Measurements from ENCODE around the gene ARHGEF1.

ARHGEF1 gene

DNA sequence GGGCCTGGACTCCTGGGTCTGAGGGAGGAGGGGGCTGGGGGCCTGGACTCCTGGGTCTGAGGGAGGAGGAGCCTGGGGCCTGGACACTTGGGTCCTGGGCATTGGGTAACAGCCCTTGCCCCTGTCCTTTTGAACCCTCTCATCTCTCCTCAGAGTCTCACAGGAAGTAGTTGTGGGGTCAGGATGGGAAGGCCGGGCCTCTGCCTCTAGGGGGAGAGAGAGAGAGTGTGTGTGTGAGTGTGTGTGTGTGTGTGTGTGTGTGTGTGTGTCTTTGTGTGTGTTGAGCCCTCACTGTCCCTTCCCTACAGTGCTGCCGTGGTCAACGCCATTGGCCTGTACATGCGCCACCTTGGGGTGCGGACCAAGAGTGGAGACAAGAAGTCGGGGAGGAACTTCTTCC is 10.9 kb downstream of the ARHGEF1 start:
- H3K9me3 ChIP-seq (ENCODE audit: control insufficient read depth in 1 of 2, low read length in 2 of 2), result no peaks in the 10 kb centered on the region
- no peak overlapping the region for H3K4me3 ChIP-seq (ENCODE audit: low read depth in 1 of 2, low read length in 2 of 2)
- H3K27ac ChIP-seq (ENCODE audit: low read depth, low read length), result no peak overlapping the region
- H3K4me1 ChIP-seq (ENCODE audit: control insufficient read depth in 1 of 2, insufficient read depth in 2 of 2, low read length in 2 of 2), result no peaks in the 10 kb centered on the region
- no peak overlapping the region for H3K9ac ChIP-seq (ENCODE audit: low read depth in 1 of 2, low read length in 2 of 2)
- peaks cover 40 to 68% of the 10 kb centered on the region in 2 donors for H3K36me3 ChIP-seq (ENCODE audit: control insufficient read depth in 1 of 2, insufficient read depth in 2 of 2, low read length in 2 of 2)
- H3K27me3 ChIP-seq (ENCODE audit: control insufficient read depth in 1 of 2, insufficient read depth in 2 of 2, low read length in 2 of 2), result no peaks in the 10 kb centered on the region

DNA sequence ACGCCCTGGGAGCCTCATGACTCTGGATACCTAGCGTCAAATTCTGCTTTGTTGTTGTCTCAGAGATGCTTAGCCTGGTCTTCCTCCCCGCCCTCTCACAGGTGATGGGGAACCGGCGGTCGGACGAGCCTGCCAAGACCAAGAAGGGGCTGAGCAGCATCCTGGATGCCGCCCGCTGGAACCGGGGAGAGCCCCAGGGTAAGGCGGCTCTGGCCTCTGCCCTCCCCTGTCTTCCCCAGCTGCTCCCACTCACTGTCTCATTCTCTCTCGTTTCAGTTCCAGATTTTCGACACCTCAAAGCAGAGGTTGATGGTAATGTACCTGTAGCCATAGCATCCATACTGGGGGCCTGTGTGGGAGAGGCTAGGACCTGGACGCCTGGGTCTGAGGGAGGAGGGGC is 11.4 kb downstream of the ARHGEF1 start:
- Histone ChIP-seq H3K9ac (ENCODE audit: low read depth in 1 of 2, low read length in 2 of 2) (no peak overlapping the region), H3K4me1 (ENCODE audit: control insufficient read depth in 1 of 2, insufficient read depth in 2 of 2, low read length in 2 of 2) (no peaks in the 10 kb centered on the region), H3K9me3 (ENCODE audit: control insufficient read depth in 1 of 2, low read length in 2 of 2) (no peaks in the 10 kb centered on the region), H3K4me3 (ENCODE audit: low read depth in 1 of 2, low read length in 2 of 2) (no peak overlapping the region), H3K27ac (ENCODE audit: low read depth, low read length) (no peak overlapping the region), H3K27me3 (ENCODE audit: control insufficient read depth in 1 of 2, insufficient read depth in 2 of 2, low read length in 2 of 2) (no peaks in the 10 kb centered on the region), H3K36me3 (ENCODE audit: control insufficient read depth in 1 of 2, insufficient read depth in 2 of 2, low read length in 2 of 2) (peaks cover 36 to 67% of the 10 kb centered on the region in 2 donors)

DNA sequence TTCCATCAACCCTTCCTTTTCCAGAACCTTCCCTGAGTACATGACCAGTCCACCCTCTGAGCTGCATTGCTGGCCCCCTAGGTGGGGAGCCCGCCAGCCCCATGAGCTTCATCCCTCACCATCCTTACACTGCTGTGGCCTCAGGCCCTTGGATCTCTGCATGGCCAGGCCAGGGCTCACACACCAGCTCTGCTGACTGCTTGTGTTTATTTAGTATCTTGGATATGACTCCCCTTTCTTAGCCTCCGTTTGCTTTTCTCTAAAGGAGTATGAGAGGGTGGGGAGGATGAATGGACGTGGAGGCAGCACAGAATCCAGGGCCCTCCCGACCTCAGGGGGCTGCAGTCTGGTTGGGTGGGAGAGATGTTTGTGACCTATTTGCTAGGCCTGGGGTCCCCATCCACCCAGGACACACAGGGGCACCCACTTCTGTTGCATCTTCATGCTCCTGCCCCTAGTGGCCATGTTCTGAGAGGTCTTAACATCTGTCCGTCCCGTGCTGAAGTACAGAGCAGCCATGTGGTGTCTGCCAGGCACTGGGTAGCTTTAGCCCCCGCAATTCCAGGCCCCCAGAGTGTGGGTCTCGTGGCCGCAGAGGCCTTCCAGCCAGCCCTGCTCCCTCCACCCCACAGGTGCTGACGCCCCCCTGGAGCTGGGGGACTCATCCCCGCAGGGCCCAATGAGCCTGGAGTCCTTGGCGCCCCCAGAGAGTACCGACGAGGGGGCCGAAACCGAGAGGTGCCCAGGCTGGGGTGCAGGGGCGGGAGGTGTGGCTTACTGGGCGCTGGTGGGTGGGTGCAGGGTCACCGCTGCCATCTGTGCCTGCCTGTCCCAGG is 13.0 kb downstream of the ARHGEF1 start:
- H3K9ac ChIP-seq (ENCODE audit: low read depth in 1 of 2, low read length in 2 of 2), result no peak overlapping the region
- H3K9me3 ChIP-seq (ENCODE audit: control insufficient read depth in 1 of 2, low read length in 2 of 2), result no peaks in the 10 kb centered on the region
- H3K4me1 ChIP-seq (ENCODE audit: control insufficient read depth in 1 of 2, insufficient read depth in 2 of 2, low read length in 2 of 2), result no peaks in the 10 kb centered on the region
- peaks cover 40 to 70% of the 10 kb centered on the region in 2 donors for H3K36me3 ChIP-seq (ENCODE audit: control insufficient read depth in 1 of 2, insufficient read depth in 2 of 2, low read length in 2 of 2)
- H3K4me3 ChIP-seq (ENCODE audit: low read depth in 1 of 2, low read length in 2 of 2), result no peak overlapping the region
- no peaks in the 10 kb centered on the region for H3K27me3 ChIP-seq (ENCODE audit: control insufficient read depth in 1 of 2, insufficient read depth in 2 of 2, low read length in 2 of 2)
- H3K27ac ChIP-seq (ENCODE audit: low read depth, low read length), result no peak overlapping the region

DNA sequence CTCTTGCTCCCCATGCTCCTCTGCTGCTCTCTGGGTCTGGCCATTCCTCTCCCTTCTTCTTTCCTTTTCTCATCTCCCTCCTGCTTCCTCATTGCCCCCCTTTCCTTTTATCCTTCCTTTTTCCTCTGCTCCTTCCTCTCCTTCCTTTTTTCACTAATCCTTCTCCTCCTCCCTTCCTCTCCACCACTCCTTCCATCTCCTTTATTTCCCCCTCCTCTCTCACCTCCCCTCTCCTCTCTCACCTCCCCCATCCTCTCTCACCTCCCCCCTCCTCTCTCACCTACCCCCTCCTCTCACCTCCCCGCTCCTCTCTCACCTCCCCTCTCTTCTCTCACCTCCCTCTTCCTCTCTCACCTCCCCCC is 13.6 kb downstream of the ARHGEF1 start:
- H3K27me3 ChIP-seq (ENCODE audit: control insufficient read depth in 1 of 2, insufficient read depth in 2 of 2, low read length in 2 of 2), result no peaks in the 10 kb centered on the region
- no peak overlapping the region for H3K27ac ChIP-seq (ENCODE audit: low read depth, low read length)
- peaks cover 40 to 71% of the 10 kb centered on the region in 2 donors for H3K36me3 ChIP-seq (ENCODE audit: control insufficient read depth in 1 of 2, insufficient read depth in 2 of 2, low read length in 2 of 2)
- no peak overlapping the region for H3K4me3 ChIP-seq (ENCODE audit: low read depth in 1 of 2, low read length in 2 of 2)
- H3K4me1 ChIP-seq (ENCODE audit: control insufficient read depth in 1 of 2, insufficient read depth in 2 of 2, low read length in 2 of 2), result no peaks in the 10 kb centered on the region
- H3K9ac ChIP-seq (ENCODE audit: low read depth in 1 of 2, low read length in 2 of 2), result no peak overlapping the region
- no peaks in the 10 kb centered on the region for H3K9me3 ChIP-seq (ENCODE audit: control insufficient read depth in 1 of 2, low read length in 2 of 2)

DNA sequence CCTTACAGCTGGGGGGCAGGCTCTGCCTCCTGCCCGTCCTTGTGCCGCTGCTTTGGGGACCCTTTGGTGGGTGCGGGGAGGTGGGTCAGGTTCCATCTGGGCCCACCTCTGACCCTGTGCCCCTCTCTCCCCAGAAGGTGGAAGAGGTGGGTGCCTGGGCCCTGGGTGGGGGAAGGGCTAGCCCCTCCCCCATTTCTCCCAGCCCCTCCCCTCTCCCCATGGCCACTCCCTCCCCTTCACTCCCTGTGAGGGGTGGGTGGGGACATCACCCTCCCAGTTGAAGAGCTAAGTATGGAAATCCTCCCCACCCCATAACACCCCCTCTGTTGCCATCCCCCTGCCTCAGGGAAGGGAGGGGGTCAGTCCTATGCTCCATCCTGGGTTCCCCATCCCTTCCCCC is 14.2 kb downstream of the ARHGEF1 start:
- peaks cover 40 to 71% of the 10 kb centered on the region in 2 donors for H3K36me3 ChIP-seq (ENCODE audit: control insufficient read depth in 1 of 2, insufficient read depth in 2 of 2, low read length in 2 of 2)
- H3K4me1 ChIP-seq (ENCODE audit: control insufficient read depth in 1 of 2, insufficient read depth in 2 of 2, low read length in 2 of 2), result no peaks in the 10 kb centered on the region
- no peak overlapping the region for H3K9ac ChIP-seq (ENCODE audit: low read depth in 1 of 2, low read length in 2 of 2)
- H3K27ac ChIP-seq (ENCODE audit: low read depth, low read length), result no peak overlapping the region
- no peaks in the 10 kb centered on the region for H3K9me3 ChIP-seq (ENCODE audit: control insufficient read depth in 1 of 2, low read length in 2 of 2)
- no peaks in the 10 kb centered on the region for H3K27me3 ChIP-seq (ENCODE audit: control insufficient read depth in 1 of 2, insufficient read depth in 2 of 2, low read length in 2 of 2)
- no peak overlapping the region for H3K4me3 ChIP-seq (ENCODE audit: low read depth in 1 of 2, low read length in 2 of 2)

DNA sequence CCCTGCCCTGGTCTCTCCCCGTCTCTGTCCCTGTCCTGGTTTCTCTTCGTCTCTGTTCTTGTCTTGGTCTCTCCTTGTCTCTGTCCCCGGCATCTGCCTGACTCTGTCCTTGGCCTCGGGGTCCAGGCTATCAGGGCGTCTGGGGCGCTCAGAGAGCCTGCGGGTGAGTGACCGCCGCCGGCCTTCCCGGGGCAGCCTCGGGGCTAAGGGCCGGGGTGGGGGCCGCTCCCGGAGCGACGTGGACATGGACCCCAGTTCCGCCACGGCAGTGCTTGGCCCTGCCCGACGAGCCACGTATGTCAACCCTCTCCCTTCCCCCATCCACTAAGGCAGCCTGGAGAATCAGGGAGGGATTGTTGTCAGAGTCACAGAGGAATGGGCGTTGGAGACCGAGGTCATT is 14.8 kb downstream of the ARHGEF1 start:
- H3K4me1 ChIP-seq (ENCODE audit: control insufficient read depth in 1 of 2, insufficient read depth in 2 of 2, low read length in 2 of 2), result no peaks in the 10 kb centered on the region
- H3K27ac ChIP-seq (ENCODE audit: low read depth, low read length), result no peak overlapping the region
- no peak overlapping the region for H3K9ac ChIP-seq (ENCODE audit: low read depth in 1 of 2, low read length in 2 of 2)
- H3K4me3 ChIP-seq (ENCODE audit: low read depth in 1 of 2, low read length in 2 of 2), result no peak overlapping the region
- H3K9me3 ChIP-seq (ENCODE audit: control insufficient read depth in 1 of 2, low read length in 2 of 2), result no peaks in the 10 kb centered on the region
- no peaks in the 10 kb centered on the region for H3K27me3 ChIP-seq (ENCODE audit: control insufficient read depth in 1 of 2, insufficient read depth in 2 of 2, low read length in 2 of 2)
- peaks cover 41 to 71% of the 10 kb centered on the region in 2 donors for H3K36me3 ChIP-seq (ENCODE audit: control insufficient read depth in 1 of 2, insufficient read depth in 2 of 2, low read length in 2 of 2)

DNA sequence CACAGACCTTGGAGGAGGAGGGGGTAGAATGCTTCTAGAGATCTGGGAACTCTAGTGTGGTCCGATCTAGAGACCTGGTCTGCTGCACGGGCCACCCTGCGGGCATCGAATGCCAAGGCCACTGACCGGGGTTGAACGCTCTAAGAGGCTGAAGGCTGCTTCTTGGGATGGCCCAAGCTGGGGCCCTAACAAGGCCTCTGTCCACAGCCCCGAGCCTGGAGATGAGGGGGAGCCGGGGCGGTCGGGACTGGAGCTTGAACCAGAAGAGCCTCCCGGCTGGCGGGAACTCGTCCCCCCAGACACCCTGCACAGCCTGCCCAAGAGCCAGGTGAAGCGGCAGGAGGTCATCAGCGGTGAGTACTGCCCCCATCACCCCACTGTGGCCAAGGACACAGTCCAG is 15.3 kb downstream of the ARHGEF1 start:
- H3K9ac ChIP-seq (ENCODE audit: low read depth in 1 of 2, low read length in 2 of 2), result no peak overlapping the region
- no peaks in the 10 kb centered on the region for H3K27me3 ChIP-seq (ENCODE audit: control insufficient read depth in 1 of 2, insufficient read depth in 2 of 2, low read length in 2 of 2)
- no peaks in the 10 kb centered on the region for H3K9me3 ChIP-seq (ENCODE audit: control insufficient read depth in 1 of 2, low read length in 2 of 2)
- peaks cover under 1% of the 10 kb centered on the region in 2 donors for H3K4me1 ChIP-seq (ENCODE audit: control insufficient read depth in 1 of 2, insufficient read depth in 2 of 2, low read length in 2 of 2)
- peaks cover 43 to 73% of the 10 kb centered on the region in 2 donors for H3K36me3 ChIP-seq (ENCODE audit: control insufficient read depth in 1 of 2, insufficient read depth in 2 of 2, low read length in 2 of 2)
- no peak overlapping the region for H3K4me3 ChIP-seq (ENCODE audit: low read depth in 1 of 2, low read length in 2 of 2)
- no peak overlapping the region for H3K27ac ChIP-seq (ENCODE audit: low read depth, low read length)

DNA sequence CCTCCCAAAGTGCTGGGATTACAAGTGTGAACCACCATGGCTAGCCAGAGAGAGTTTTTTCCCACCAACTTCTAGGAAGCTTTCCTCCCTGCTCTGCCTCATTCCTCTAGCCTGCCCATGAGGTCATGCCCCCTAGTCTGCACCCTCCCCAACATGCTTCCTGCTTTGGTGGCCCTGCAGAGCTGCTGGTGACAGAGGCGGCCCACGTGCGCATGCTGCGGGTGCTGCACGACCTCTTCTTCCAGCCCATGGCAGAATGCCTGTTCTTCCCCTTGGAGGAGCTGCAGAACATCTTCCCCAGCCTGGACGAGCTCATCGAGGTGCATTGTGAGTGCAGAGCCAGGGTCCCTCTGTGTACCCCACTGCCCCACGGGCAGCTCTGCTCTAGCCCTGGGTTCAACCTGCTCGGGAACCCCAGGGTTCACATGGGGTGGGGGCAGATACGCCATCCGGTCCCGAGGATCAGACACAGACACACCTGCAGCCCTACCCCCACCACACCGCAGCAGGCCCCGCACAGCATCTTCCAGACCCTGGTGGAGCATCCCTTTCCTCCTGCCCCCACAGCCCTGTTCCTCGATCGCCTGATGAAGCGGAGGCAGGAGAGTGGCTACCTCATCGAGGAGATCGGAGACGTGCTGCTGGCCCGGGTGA is 18.9 kb downstream of the ARHGEF1 start:
- H3K4me1 ChIP-seq (ENCODE audit: control insufficient read depth in 1 of 2, insufficient read depth in 2 of 2, low read length in 2 of 2), result peaks cover 10 to 17% of the 10 kb centered on the region in 2 donors
- peaks cover 43 to 79% of the 10 kb centered on the region in 2 donors for H3K36me3 ChIP-seq (ENCODE audit: control insufficient read depth in 1 of 2, insufficient read depth in 2 of 2, low read length in 2 of 2)
- no peak overlapping the region for H3K4me3 ChIP-seq (ENCODE audit: low read depth in 1 of 2, low read length in 2 of 2)
- no peak overlapping the region for H3K9ac ChIP-seq (ENCODE audit: low read depth in 1 of 2, low read length in 2 of 2)
- H3K27me3 ChIP-seq (ENCODE audit: control insufficient read depth in 1 of 2, insufficient read depth in 2 of 2, low read length in 2 of 2), result no peaks in the 10 kb centered on the region
- H3K9me3 ChIP-seq (ENCODE audit: control insufficient read depth in 1 of 2, low read length in 2 of 2), result no peaks in the 10 kb centered on the region
- no peak overlapping the region for H3K27ac ChIP-seq (ENCODE audit: low read depth, low read length)

DNA sequence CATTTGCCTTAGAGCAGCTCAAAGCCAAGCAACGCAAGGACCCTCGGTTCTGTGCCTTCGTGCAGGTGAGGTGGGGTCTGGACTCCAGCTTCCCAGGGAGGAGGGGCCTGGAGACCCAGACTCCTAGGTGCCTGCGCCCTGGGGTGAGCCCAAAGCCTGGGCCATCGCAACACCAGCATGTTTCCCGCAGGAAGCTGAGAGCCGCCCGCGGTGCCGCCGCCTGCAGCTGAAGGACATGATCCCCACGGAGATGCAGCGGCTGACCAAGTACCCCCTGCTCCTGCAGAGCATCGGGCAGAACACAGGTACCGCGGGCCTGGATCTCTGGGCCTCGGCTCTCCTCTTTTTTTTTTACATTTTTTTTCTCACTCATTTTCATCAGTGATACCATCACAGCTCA is 19.6 kb downstream of the ARHGEF1 start:
- Histone ChIP-seq H3K36me3 (ENCODE audit: control insufficient read depth in 1 of 2, insufficient read depth in 2 of 2, low read length in 2 of 2) (peaks cover 46 to 81% of the 10 kb centered on the region in 2 donors), H3K4me3 (ENCODE audit: low read depth in 1 of 2, low read length in 2 of 2) (no peak overlapping the region)

DNA sequence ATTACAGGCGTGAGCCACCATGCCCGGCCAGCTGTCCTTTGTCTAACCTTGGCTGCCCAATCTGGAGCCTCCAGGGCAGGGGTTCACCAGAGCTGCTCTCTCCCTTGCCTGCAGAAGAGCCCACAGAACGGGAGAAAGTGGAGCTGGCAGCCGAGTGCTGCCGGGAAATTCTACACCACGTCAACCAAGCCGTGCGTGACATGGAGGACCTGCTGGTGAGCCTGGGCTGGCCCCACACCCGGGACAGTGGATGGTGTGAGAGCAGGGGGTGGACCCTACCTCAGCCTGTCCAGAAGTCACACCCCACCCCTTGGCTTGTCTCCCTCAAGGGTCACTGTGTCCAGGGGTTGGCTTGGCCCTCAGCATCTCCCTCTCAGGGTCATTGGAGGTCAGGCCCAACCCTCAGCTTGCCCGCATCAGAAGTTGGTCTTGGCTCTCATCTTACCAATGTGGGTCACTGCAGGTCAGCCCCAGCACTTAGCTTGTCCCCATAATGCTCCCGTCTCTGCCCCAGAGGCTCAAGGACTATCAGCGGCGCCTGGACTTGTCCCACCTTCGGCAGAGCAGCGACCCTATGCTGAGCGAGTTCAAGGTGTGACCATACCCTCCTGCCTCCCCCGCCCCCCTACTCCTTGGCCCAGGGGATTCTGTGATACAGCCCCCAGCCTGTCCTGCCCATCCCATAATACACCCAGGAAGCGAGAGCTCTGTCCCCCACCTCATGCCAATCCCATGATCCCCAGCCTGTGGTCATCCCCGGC is 20.4 kb downstream of the ARHGEF1 start:
- Histone ChIP-seq H3K9me3 (ENCODE audit: control insufficient read depth in 1 of 2, low read length in 2 of 2) (no peaks in the 10 kb centered on the region), H3K27me3 (ENCODE audit: control insufficient read depth in 1 of 2, insufficient read depth in 2 of 2, low read length in 2 of 2) (no peaks in the 10 kb centered on the region), H3K27ac (ENCODE audit: low read depth, low read length) (peak overlapping the region; percentile 78), H3K36me3 (ENCODE audit: control insufficient read depth in 1 of 2, insufficient read depth in 2 of 2, low read length in 2 of 2) (peaks cover 43 to 73% of the 10 kb centered on the region in 2 donors), H3K9ac (ENCODE audit: low read depth in 1 of 2, low read length in 2 of 2) (peak overlapping the region in 1 of 2 donors; percentile 49), H3K4me3 (ENCODE audit: low read depth in 1 of 2, low read length in 2 of 2) (no peak overlapping the region), H3K4me1 (ENCODE audit: control insufficient read depth in 1 of 2, insufficient read depth in 2 of 2, low read length in 2 of 2) (peaks cover 10 to 17% of the 10 kb centered on the region in 2 donors)

More for the DNA sequence above, 19.6 kb downstream of the ARHGEF1 start:
- Histone ChIP-seq H3K4me1 (ENCODE audit: control insufficient read depth in 1 of 2, insufficient read depth in 2 of 2, low read length in 2 of 2) (peaks cover 10 to 17% of the 10 kb centered on the region in 2 donors), H3K27me3 (ENCODE audit: control insufficient read depth in 1 of 2, insufficient read depth in 2 of 2, low read length in 2 of 2) (no peaks in the 10 kb centered on the region), H3K9me3 (ENCODE audit: control insufficient read depth in 1 of 2, low read length in 2 of 2) (no peaks in the 10 kb centered on the region), H3K27ac (ENCODE audit: low read depth, low read length) (no peak overlapping the region), H3K9ac (ENCODE audit: low read depth in 1 of 2, low read length in 2 of 2) (no peak overlapping the region)
